Trophoblast cell (in vitro differentiated cells and primary cell): ENCODE measurements around the gene GID8.
A peak's percentile ranks its signal among the peaks of the same experiment; 100 is the strongest.

Experiments
- DNase-seq, 2 donors: peaks; one replicate each; pipeline ENCODE4 v3.0.0-alpha.2; 2016
- H2AFZ ChIP-seq: 2 replicates; pipeline ENCODE4 v1.6.1; 2013; ENCODE audit warnings: low read length, moderate library complexity, mild to moderate bottlenecking; ENCODE audit not compliant: insufficient read depth, poor library complexity
- H2AK5ac ChIP-seq: 2 replicates; pipeline ENCODE4 v1.6.1; 2013; ENCODE audit warnings: mild to moderate bottlenecking, low read length
- H2BK120ac ChIP-seq: 2 replicates; pipeline ENCODE4 v1.6.1; 2013; ENCODE audit warnings: low read length, mild to moderate bottlenecking, moderate library complexity; ENCODE audit not compliant: insufficient read depth, poor library complexity
- H2BK12ac ChIP-seq: 2 replicates; pipeline ENCODE4 v1.6.1; 2013; ENCODE audit warnings: mild to moderate bottlenecking, low read length, moderate library complexity
- H2BK5ac ChIP-seq: 2 replicates; pipeline ENCODE4 v1.6.1; 2013; ENCODE audit warnings: low read length, low read depth, moderate library complexity, mild to moderate bottlenecking; ENCODE audit not compliant: poor library complexity
- H3K14ac ChIP-seq: 2 replicates; pipeline ENCODE4 v1.6.1; 2013; ENCODE audit warnings: mild to moderate bottlenecking, low read length
- H3K18ac ChIP-seq: 2 replicates; pipeline ENCODE4 v1.6.1; 2013; ENCODE audit warnings: mild to moderate bottlenecking, low read length
- H3K23ac ChIP-seq: 2 replicates; pipeline ENCODE4 v1.6.1; 2013; ENCODE audit warnings: low read length
- H3K27ac ChIP-seq: 2 replicates; pipeline ENCODE4 v1.5.1; 2013; ENCODE audit warnings: low read depth, mild to moderate bottlenecking, inconsistent platforms, low read length, moderate library complexity
- H3K27me3 ChIP-seq: 2 replicates; pipeline ENCODE4 v1.6.1; 2013; ENCODE audit warnings: inconsistent platforms, mild to moderate bottlenecking, low read length, moderate library complexity; ENCODE audit not compliant: insufficient read depth
- H3K36me3 ChIP-seq, 2 experiments: 1 replicate in 1 of 2; 2 replicates in 1 of 2; pipeline ENCODE4 v1.6.1; 2013; ENCODE audit warnings: low read length in 2 of 2, mild to moderate bottlenecking in 2 of 2, moderate library complexity in 1 of 2; ENCODE audit not compliant: insufficient read depth in 2 of 2, control insufficient read depth in 1 of 2
- H3K4ac ChIP-seq: 2 replicates; pipeline ENCODE4 v1.6.1; 2013; ENCODE audit warnings: low read depth, mild to moderate bottlenecking, low read length, moderate library complexity
- H3K4me1 ChIP-seq, 2 experiments: 1 replicate in 1 of 2; 2 replicates in 1 of 2; pipeline ENCODE4 v1.6.1; 2013; ENCODE audit warnings: low read length in 2 of 2, mild to moderate bottlenecking in 2 of 2, moderate library complexity in 1 of 2; ENCODE audit not compliant: insufficient read depth in 2 of 2, control insufficient read depth in 1 of 2
- H3K4me2 ChIP-seq: 2 replicates; pipeline ENCODE4 v1.6.1; 2013; ENCODE audit warnings: inconsistent platforms, mild to moderate bottlenecking, low read length, moderate library complexity
- H3K4me3 ChIP-seq: 2 replicates; pipeline ENCODE4 v1.5.1; 2013; ENCODE audit warnings: mild to moderate bottlenecking, low read depth, low read length, inconsistent platforms
- H3K79me1 ChIP-seq: one replicate; pipeline ENCODE4 v1.6.1; 2013; ENCODE audit warnings: low read length
- H3K79me2 ChIP-seq: 2 replicates; pipeline ENCODE4 v1.6.1; 2013; ENCODE audit warnings: low read length, mild to moderate bottlenecking; ENCODE audit not compliant: control insufficient read depth, insufficient read depth, poor library complexity
- H3K9ac ChIP-seq: 2 replicates; pipeline ENCODE4 v1.6.1; 2013; ENCODE audit warnings: mild to moderate bottlenecking, low read length
- H3K9me3 ChIP-seq: 2 replicates; pipeline ENCODE4 v1.6.1; 2013; ENCODE audit warnings: low read depth, mild to moderate bottlenecking, control low read depth, inconsistent platforms, low read length; ENCODE audit not compliant: insufficient read depth
- H4K12ac ChIP-seq: 2 replicates; pipeline ENCODE4 v1.6.1; 2013; ENCODE audit warnings: low read depth, mild to moderate bottlenecking, low read length, moderate library complexity
- H4K8ac ChIP-seq: 2 replicates; pipeline ENCODE4 v1.6.1; 2013; ENCODE audit warnings: low read depth, mild to moderate bottlenecking, low read length, moderate library complexity
- H4K91ac ChIP-seq: one replicate; pipeline ENCODE4 v1.6.1; 2013; ENCODE audit warnings: low read depth, mild to moderate bottlenecking, low read length, moderate library complexity
- WGBS: extraction: QIAGEN DNeasy Blood & Tissue Kit; methylation state at CpG from one replicate; pipeline ENCODE4 v1.1.7; 2013; ENCODE audit warnings: missing lambda C conversion rate; ENCODE audit not compliant: insufficient read length, insufficient coverage; ENCODE audit errors: extremely low coverage; 5-methylcytosine and 5-hydroxymethylcytosine counted together

GID8 gene

GRCh38 chr20:62995898-62996595 lies 58.1 kb downstream of the GID8 start:
- no peak overlapping the region for H2BK12ac ChIP-seq
- peaks cover 15% of the 10 kb centered on the region for H3K9me3 ChIP-seq
- H3K79me2 ChIP-seq = no peaks in the 10 kb centered on the region
- no peak overlapping the region for H3K14ac ChIP-seq
- no peak overlapping the region for H3K23ac ChIP-seq
- H4K12ac ChIP-seq = no peak overlapping the region
- no peaks in the 10 kb centered on the region for H3K4me1 ChIP-seq
- DNase-seq = no peak
- H3K4me3 ChIP-seq = no peak overlapping the region
- H3K4ac ChIP-seq = no peak overlapping the region
- H3K27ac ChIP-seq = no peak overlapping the region
- no peak overlapping the region for H2AK5ac ChIP-seq
- no peak overlapping the region for H4K91ac ChIP-seq
- no peak overlapping the region for H3K18ac ChIP-seq
- no peak overlapping the region for H2BK120ac ChIP-seq
- H3K4me2 ChIP-seq = no peak overlapping the region
- no peak overlapping the region for H3K9ac ChIP-seq
- no peak overlapping the region for H2AFZ ChIP-seq
- H4K8ac ChIP-seq = no peak overlapping the region
- no peaks in the 10 kb centered on the region for H3K79me1 ChIP-seq
- no peak overlapping the region for H2BK5ac ChIP-seq
- no peaks in the 10 kb centered on the region for H3K36me3 ChIP-seq
- H3K27me3 ChIP-seq = no peaks in the 10 kb centered on the region
- WGBS = no CpG with 5 or more reads among the region's 25 CpGs

- H2BK120ac ChIP-seq = no peak overlapping the region
- H3K79me2 ChIP-seq = no peaks in the 10 kb centered on the region
- peaks cover 15% of the 10 kb centered on the region for H3K9me3 ChIP-seq
- H2BK12ac ChIP-seq = no peak overlapping the region
- no peak overlapping the region for H3K4me2 ChIP-seq
- no peak overlapping the region for H3K4ac ChIP-seq
- H3K27me3 ChIP-seq = peaks cover 2% of the 10 kb centered on the region
- no peak overlapping the region for H4K12ac ChIP-seq
- no peak overlapping the region for H3K14ac ChIP-seq
- no peak overlapping the region for H2AFZ ChIP-seq
- H2BK5ac ChIP-seq = no peak overlapping the region
- no peak overlapping the region for H4K8ac ChIP-seq
- no peaks in the 10 kb centered on the region for H3K79me1 ChIP-seq
- H4K91ac ChIP-seq = no peak overlapping the region
- H2AK5ac ChIP-seq = no peak overlapping the region
- WGBS = no CpG with 5 or more reads among the region's 14 CpGs
- no peak overlapping the region for H3K4me3 ChIP-seq
- no peaks in the 10 kb centered on the region for H3K36me3 ChIP-seq
- no peaks in the 10 kb centered on the region for H3K4me1 ChIP-seq
- no peak overlapping the region for H3K23ac ChIP-seq
- H3K18ac ChIP-seq = no peak overlapping the region
- no peak overlapping the region for H3K27ac ChIP-seq
- no peak for DNase-seq
- no peak overlapping the region for H3K9ac ChIP-seq
Measured at GRCh38 chr20:62996596-62996982, 58.6 kb downstream of the GID8 start.

- Histone ChIP-seq H3K9me3 (peaks cover 14% of the 10 kb centered on the region), H3K27me3 (peaks cover 8% of the 10 kb centered on the region), H3K4ac (no peak overlapping the region), H3K4me3 (peak overlapping the region; percentile 41), H3K9ac (no peak overlapping the region), H2AK5ac (no peak overlapping the region), H4K12ac (no peak overlapping the region), H3K23ac (no peak overlapping the region), H2BK5ac (no peak overlapping the region), H3K36me3 (no peaks in the 10 kb centered on the region), H4K91ac (no peak overlapping the region), H2BK12ac (no peak overlapping the region), H3K4me2 (no peak overlapping the region), H3K18ac (no peak overlapping the region), H2AFZ (no peak overlapping the region), H4K8ac (no peak overlapping the region), H3K14ac (no peak overlapping the region), H2BK120ac (no peak overlapping the region), H3K27ac (no peak overlapping the region), H3K4me1 (no peaks in the 10 kb centered on the region), H3K79me2 (no peaks in the 10 kb centered on the region), H3K79me1 (no peaks in the 10 kb centered on the region)
- DNase-seq = no peak
- no CpG with 5 or more reads among the region's 20 CpGs for WGBS
Measured at GRCh38 chr20:62997417-62998035, 59.6 kb downstream of the GID8 start.
